Stimulated activated CD8-positive, alpha-beta memory T cell treated with anti-CD3 and anti-CD28 coated beads, Interleukin-2, amount 100 ng/mL, for 48 hours (primary cell): ENCODE results near the gene PPP1R27.

ENCODE experiments used
- DNase-seq, 2 donors: peaks; one replicate each; pipeline ENCODE4 v3.0.0-alpha.2; 2020; ENCODE audit warnings: low read depth in 2 of 2

The PPP1R27 gene

GRCh38 chr17:81821147-81821546 is 13.7 kb downstream of the PPP1R27 start:
- DNase-seq, result no peak

- no peak for DNase-seq
Observed at GRCh38 chr17:81819708-81820107, 15.1 kb downstream of the PPP1R27 start.

GRCh38 chr17:81817758-81818147 is 17.1 kb downstream of the PPP1R27 start:
- DNase-seq, result no peak

GRCh38 chr17:81815646-81815986 is 19.2 kb downstream of the PPP1R27 start:
- no peak for DNase-seq

GRCh38 chr17:81814748-81815645 is 19.9 kb downstream of the PPP1R27 start:
- DNase-seq, result no peak

- DNase-seq, result no peak
Observed at GRCh38 chr17:81813861-81814683, 20.8 kb downstream of the PPP1R27 start.

- DNase-seq, result no peak
Observed at GRCh38 chr17:81813371-81813684, 21.5 kb downstream of the PPP1R27 start.

GRCh38 chr17:81812571-81813370 is 22.1 kb downstream of the PPP1R27 start:
- DNase-seq, result no peak

GRCh38 chr17:81811705-81812570 is 22.9 kb downstream of the PPP1R27 start:
- no peak for DNase-seq

GRCh38 chr17:81810892-81811704 is 23.8 kb downstream of the PPP1R27 start:
- no peak for DNase-seq

- DNase-seq, result no peak
Observed at GRCh38 chr17:81810476-81810875, 24.4 kb downstream of the PPP1R27 start.

- no peak for DNase-seq
Observed at GRCh38 chr17:81809556-81809998, 25.3 kb downstream of the PPP1R27 start.

GRCh38 chr17:81808778-81809555 is 25.9 kb downstream of the PPP1R27 start:
- no peak for DNase-seq

- no peak for DNase-seq
Observed at GRCh38 chr17:81807839-81808238, 27.0 kb downstream of the PPP1R27 start.

GRCh38 chr17:81807210-81807719 is 27.6 kb downstream of the PPP1R27 start:
- no peak for DNase-seq

- no peak for DNase-seq
Observed at GRCh38 chr17:81806461-81807209, 28.2 kb downstream of the PPP1R27 start.

GRCh38 chr17:81805707-81806460 is 29.0 kb downstream of the PPP1R27 start:
- DNase-seq, result no peak
